G401 (cell line): ENCODE results near the gene MYLK2. TPM values are rescaled to one million over a fixed set of nuclear protein-coding genes. Genes with fewer than 3 reads are reported as not detected.

ENCODE experiments used
- DNase-seq: peaks from one replicate; pipeline ENCODE4 v3.0.0-alpha.2; 2015; ENCODE audit warnings: low spot score
- in situ Hi-C: cut with HindIII; loops from 2 replicates; pipeline ENCODE4 v1.10.0; 2016; ENCODE audit warnings: low sequenced_read_pairs, mixed read lengths
- total RNA-seq: library from RNA; depleted of rRNA; stranded (reverse); fragments of >200 nt; shearing (Covaris generic); gene quantifications from 2 replicates; pipeline ENCODE4 v1.2.3, GENCODE V29; 2014; rRNA removed

The MYLK2 gene
- total RNA-seq, 1 experiment from 2014 or later, result 0.44 TPM

GRCh38 chr20:31864521-31865400 is 45.6 kb downstream of the MYLK2 start:
- DNase-seq, result no peak
- in situ Hi-C loops, result no loop called here

- no peak for DNase-seq
- in situ Hi-C loops, result no loop called here
Observed at GRCh38 chr20:31866221-31866620, 47.1 kb downstream of the MYLK2 start.

DNA sequence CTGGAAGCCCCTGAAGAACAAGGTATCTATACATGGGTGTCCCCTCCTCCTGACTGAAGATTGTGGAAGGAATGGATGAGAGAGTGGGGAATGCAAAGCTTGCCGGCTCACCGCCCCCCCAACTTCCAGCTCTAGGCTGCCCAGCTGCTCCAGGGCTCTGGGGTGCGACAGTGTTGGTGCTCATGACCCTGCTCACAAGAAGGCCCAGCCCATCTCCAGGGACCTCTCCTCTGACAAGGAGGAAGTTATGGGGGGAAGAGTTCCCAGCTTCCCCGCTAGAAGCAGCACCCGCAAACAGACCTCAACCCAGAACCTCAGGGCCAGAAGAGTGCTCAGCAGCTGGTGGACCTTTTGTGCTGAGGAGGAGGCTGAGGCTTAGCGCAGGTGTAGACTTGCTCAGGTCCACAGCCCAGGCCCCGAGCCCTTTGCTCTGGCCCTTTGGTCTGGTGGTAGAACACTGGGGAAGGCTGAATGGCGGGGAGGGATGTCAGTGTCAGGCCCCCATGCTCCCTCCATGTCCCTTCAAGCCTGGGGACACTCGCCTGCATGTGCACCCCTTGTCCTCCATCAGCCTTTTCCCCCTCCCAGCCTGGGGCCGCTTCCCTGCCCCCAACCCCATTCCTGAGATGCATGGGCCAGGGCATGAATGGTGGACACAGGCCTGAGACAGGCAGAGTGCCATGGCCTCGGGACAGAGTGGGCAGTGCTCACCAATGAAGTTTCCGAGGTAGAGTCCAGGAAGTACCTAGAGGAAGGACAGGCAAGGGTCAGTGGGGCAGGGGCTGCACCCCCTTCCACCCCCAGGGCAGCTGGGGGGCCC is 49.9 kb downstream of the MYLK2 start:
- DNase-seq, result no peak
- in situ Hi-C loops, result no loop called here

DNA sequence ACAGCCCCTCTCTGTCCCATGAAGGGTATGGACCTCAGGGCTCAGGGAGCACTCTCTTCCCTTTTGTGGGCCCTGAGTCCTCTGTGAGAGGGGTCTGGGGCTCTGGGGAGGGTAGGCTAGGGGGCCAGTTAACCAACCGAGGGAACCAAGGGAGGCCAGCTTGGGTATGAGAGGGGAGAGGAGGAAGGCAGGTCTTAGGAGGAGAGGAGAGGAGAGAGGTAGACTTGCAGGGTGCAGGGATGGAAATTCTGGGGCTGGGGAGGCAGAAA is 50.5 kb downstream of the MYLK2 start:
- no peak for DNase-seq

DNA sequence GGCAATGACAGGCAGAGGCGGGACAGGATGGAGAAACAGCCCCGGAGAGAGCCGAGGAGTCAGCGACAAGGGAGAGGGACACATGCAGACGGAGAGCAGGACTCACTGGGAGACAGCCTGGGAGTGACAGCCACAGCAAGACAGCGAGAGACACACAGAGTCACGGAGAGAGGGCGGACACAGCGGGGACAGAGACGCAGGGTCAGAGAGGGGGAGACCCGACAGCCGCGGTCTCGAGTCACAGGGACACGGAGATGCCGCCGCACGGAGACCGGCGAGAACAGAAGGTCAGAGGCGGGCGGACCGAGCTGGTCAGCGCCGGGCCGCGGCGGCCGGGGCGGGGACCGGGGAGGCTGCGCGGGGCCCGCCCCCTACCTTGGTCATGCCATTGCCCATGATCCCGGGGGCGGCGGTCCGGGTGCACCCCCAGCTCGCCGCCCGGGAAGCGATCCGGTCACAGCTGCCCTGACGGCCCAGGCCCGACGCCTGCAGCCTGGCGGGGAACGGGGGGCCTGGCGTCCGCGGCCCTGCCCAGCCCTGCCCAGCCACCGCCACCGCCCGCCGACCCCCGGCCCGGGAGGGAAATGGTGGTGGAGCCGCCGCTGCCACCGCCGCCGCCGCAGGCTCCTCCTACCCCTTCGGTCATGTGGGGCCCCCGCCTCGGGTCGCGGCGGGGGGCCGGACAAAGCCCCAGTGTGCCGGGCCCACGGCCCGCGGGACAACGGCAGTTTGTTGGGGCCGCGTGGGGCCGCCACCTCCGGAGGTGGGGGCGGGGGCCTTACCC is 51.0 kb downstream of the MYLK2 start, which contains the start of the genes DUSP15 and TTLL9:
TSS of gene DUSP15 (minus strand) at position 586 of the 784 bp plus-strand sequence. CDS start at position 396, 190 bp downstream.
TSS of gene TTLL9 (plus strand) at position 693 of the 784 bp plus-strand sequence. CDS start 493 bp downstream, outside the sequence.
- in situ Hi-C loops, result no loop called here
- peak; percentile 46 for DNase-seq

More for the DNA sequence above, 50.5 kb downstream of the MYLK2 start:
- in situ Hi-C loops, result no loop called here

DNA sequence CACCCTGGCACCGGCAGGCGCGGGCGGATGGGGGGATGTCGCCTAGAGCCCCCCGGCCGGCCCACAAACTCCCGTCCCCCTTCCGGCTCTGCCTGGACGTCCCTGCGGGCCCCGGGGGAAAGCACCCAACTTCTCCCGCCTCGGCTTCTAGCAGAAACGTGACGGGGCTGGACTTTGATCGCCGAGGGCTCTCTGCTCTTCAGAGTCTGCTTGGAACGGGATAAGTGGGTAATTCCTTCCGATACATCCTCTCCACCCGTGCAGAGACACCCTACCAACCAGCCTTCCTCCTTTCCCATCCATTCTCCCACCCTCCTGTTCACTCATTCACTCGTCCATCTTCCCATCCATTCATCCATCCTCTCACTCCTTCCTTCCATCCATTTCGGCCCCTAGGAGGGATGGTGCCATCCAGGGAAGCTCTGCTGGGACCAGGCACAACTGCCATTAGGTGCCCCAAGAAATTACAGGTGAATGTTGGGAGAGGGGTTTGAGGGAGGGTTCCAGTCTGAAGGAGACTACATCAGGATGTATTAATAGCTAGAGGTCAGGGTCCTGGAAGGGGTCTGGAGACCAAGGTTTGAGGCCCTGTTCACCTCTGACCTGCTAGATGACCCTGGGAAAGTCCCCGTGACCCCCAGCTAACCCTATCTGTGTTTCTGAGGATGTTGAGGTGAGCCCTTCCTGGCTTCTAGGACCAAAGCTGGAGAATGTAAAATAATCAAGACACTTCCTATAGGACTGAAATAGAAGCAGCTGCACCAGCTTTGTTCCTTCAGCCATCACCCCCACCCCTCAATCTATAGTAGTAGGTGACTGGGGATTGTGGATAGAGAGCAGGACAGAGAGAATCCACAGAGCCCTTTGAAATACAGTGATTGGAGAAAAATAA is 51.8 kb downstream of the MYLK2 start:
- in situ Hi-C loops, result no loop called here
- DNase-seq, result no peak

GRCh38 chr20:31871618-31871954 is 52.4 kb downstream of the MYLK2 start:
- in situ Hi-C loops, result no loop called here
- DNase-seq, result no peak

DNA sequence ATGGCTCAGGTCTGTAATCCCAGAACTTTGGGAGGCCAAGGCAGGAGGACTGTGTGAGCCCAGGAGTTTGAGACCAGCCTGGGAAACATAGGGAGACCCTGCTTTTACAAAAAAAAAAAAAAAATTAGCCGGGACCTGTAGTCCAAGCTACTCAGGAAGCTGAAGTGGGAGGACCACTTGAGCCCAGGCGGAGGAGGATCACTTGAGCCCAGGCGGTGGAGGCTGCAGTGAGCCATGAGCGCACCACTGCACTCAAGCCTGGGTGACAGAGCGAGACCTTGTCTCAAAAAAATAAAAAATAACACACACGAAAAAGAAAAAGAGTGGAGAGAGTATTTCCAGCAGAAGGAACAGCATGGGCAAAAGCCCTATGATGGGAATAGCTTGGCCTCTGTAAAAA is 53.2 kb downstream of the MYLK2 start:
- in situ Hi-C loops, result no loop called here
- DNase-seq, result no peak

DNA sequence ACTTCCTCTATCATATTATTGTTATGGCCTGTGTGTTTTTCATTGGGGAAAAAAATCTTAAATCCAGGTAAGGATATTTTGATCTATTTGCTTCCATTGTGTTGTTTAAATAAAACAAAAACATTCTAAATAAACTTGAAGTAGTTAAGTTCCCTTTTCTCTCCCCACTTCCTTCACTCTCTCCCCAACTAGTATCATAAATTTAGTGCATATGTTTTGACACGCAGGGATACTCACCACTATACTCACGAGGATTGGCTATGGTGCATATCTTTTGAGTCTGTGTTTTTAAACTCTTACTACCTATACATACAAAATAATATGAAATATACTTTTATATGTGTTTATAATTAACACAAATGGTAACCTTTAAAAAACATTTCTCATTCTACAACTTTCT is 56.5 kb downstream of the MYLK2 start:
- in situ Hi-C loops, result no loop called here
- DNase-seq, result no peak

DNA sequence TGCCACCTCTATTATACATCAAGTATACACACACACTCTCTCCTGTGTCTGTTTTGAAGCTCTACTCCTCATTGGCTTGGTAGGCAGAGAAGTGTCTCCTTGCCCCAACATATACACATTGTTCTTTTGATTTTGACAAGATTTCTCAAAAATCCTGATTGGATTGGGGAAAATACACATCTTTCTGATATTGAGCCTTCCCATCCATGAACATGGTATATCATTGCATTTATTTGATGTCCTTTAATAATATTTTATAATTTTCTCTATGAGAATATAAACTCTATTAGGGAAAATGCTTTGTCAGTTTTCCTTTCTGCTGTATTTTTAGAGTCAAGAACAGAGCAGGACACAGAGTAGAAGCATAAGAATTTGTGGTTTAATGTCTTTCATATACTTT is 58.5 kb downstream of the MYLK2 start:
- DNase-seq, result no peak
- in situ Hi-C loops, result no loop called here

- peak; percentile 91 for DNase-seq
- in situ Hi-C loops, result no loop called here
Observed at GRCh38 chr20:31879143-31879987, 60.2 kb downstream of the MYLK2 start.

DNA sequence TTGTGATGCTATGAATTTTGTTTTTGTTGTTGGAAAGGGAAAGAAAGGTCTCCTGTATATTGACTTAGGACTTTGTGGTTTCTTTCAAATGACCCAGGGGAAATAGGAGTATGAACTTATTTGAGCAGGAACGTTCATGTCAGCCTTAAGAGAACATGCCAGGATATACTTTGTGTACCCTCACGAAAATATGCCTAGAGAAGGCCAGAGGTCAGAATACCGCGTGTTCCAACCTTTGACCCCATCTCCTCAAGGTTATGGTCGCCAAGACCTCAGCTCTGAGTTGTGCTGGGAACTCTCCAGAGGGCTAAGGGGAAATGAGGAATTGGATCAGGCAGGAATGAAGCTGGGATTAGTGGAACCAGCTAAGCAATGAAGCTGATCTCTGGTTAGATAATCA is 62.8 kb downstream of the MYLK2 start:
- in situ Hi-C loops, result no loop called here
- DNase-seq, result no peak

DNA sequence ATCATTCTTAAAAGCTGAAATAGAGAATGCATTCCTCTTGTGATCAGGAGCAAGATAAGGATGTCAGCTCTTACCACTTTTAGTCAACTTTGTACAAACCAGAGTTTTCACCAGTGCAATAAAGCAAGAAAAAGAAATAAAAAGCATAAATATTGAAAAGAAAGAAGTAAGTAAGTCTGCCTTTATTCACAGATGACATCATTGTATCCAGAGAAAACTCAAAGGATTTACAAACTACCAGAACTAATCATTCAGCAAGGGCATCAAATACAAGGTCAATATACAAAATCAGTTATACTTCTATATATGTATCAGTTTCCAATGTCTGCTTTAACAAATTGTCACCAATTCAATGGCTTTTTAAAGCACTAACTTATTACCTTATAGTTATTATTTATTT is 64.7 kb downstream of the MYLK2 start:
- DNase-seq, result no peak
- in situ Hi-C loops, result no loop called here

Other genes with a start within 250 kb of the MYLK2 start
- 1,330 and 1,439 TPM in 2 replicates for gene ID1, start 214.1 kb upstream of the MYLK2 start, total RNA-seq
- not detected in 2 replicates for gene COX4I2, start 181.4 kb upstream of the MYLK2 start, total RNA-seq
- gene BCL2L1, start 96.5 kb upstream of the MYLK2 start, total RNA-seq, result 104 and 109 TPM in 2 replicates
- 94.2 and 155 TPM in 2 replicates for gene TPX2, start 80.1 kb upstream of the MYLK2 start, total RNA-seq
- gene FOXS1, start 26.2 kb downstream of the MYLK2 start, total RNA-seq, result 3.4 and 9.5 TPM in 2 replicates
- 0.37 and 3.4 TPM in 2 replicates for gene DUSP15, start 51.2 kb downstream of the MYLK2 start, total RNA-seq
- 2.0 TPM in 1 of 2 replicates, not detected in the other for gene TTLL9, start 51.3 kb downstream of the MYLK2 start, total RNA-seq
- gene PDRG1, start 132.7 kb downstream of the MYLK2 start, total RNA-seq, result 37.4 and 50.9 TPM in 2 replicates
- gene XKR7, start 148.8 kb downstream of the MYLK2 start, total RNA-seq, result 5.7 and 6.8 TPM in 2 replicates
- gene CCM2L, start 191.1 kb downstream of the MYLK2 start, total RNA-seq, result 40.7 and 52.6 TPM in 2 replicates
- gene HCK, start 232.9 kb downstream of the MYLK2 start, total RNA-seq, result 0.12 and 0.41 TPM in 2 replicates